GM12872 (cell line): ENCODE data around the gene APOA1.

Experiments
- CTCF ChIP-seq: IDR thresholded peaks from 3 replicates; pipeline ENCODE4 v1.5.1; 2011; ENCODE audit warnings: low read depth, mild to moderate bottlenecking, low read length, moderate library complexity; ENCODE audit not compliant: insufficient read depth

APOA1 gene

DNA sequence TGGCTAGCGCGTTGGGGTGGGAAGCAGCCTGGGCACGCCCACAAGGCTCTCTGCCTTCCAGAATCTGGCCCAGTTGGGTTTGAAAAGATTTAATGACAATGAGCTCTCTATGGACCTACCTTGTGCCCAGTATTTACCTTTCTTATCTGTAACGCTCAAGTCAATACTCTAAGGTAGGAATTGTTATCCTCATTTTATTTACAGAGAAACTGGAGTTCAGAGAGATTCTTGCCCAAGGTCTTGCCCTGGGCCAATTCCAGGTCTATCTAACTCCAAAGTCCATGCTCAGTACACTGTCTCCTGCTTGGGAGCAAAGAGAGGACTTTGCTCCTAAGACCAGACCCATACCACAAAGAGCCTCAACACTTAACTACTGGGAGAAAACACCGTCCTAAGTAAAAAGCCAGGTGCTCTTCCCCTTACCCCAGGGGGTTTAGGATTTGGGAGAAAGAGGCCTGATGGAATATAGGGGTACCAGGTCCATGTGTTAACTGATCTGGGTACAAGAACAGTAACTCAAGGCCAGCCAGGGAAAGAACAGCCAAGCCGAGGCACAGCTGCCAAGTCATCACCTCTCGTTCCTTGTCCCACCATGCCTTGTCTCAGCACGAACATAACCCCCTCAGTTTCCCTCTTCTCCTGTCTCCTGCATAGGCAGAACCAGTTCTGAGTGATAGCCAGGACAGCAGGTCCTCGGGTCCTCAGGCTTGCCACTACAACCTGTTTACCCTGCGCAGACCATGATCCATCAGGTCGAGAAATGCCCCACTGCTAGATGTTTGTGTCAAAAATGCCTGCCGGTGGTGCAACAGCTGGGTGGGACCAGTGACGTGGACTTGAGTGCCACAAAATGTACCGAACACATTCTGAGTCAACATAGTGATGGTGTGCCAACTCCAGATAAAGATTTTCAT is 28.9 kb downstream of the APOA1 start:
- no peak for TF ChIP-seq CTCF

DNA sequence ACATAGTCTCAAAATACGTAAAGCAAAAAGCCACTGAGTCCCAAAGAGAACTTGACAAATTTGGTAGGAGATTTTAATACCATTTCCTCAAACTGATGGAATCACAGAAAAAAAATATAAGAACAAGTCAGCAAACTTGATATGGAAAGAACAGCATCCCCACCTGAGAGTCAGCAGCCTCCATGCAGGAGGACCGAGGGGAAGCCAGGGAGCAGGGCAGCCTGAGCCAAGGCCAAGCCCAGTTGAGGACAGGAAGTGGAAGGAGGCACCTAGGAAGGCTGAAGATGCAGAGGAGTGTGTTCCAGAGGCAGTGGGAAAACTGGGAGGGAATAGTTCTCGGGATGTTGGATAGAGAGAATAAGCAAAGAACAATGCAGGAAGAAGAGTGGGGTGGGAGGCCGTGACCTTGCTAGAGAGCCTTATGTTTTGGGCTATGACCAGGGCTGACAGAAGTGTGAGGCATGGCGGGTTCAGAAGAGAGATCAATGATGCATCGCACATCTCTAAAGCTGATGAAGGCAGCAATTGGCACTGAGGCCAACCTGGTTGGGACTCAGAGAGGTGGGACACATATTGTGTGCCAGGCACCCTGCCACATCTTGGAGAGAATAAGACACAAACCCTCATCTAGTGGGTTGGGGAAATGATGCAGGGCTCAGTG is 29.7 kb downstream of the APOA1 start:
- TF ChIP-seq CTCF: no peak

- no peak for TF ChIP-seq CTCF
Measured at GRCh38 chr11:116804001-116804400, 33.4 kb downstream of the APOA1 start.

DNA sequence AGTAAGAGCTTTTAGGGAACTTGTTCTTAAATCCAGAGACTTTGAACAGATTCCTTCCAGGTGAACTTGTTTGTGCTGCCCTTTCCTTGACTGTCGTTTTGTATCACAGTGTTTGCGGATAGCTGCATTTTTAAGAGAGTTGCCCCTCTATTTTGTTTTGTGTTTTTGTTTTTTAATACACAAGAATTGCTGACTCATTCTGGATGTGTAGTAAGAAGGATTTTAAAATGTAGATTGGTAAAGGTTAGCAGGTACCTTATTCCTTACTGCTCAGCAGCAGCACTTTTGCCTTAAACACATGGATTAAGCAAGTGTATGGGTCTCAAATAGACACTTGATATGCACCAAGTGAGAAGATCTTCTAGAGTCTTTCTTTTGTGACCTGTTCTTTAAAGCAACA is 36.8 kb downstream of the APOA1 start:
- TF ChIP-seq CTCF: no peak

DNA sequence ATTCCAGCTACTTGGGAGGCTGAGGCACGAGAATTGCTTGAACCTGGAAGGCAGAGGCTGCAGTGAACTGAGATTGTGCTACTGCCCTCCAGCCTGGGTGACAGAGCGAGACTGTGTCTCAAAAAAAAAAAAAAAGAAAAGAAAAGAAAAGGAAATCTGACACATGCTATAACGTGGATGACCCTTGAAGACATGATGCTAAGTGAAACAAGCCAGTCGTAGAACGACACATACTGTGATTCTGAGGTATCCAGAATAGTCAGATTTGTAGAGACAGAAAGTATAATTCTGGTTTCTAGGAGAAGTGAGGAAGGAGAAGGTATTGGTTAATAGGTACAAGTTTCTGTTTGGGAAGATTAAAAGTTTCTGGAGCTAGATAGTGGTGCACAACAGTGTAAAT is 39.1 kb downstream of the APOA1 start:
- TF ChIP-seq CTCF: no peak

DNA sequence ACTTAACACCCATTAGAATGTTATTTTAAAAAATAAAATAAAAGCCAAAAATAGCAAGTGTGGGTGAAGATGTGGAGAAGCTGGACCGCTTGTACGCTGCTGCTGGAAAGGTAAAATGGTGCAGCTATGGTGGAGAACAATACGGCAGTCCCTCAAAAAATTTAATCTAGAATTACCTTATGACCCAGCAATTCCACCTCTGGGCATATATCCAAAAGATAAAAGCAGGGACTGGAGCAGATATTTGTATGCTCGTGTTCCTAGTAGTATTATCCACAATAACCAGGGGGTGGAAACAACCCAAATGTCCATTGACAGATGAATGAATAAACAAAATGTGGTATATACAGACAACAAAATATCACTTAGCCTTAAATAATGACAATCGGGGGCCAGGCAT is 39.6 kb downstream of the APOA1 start:
- no peak for TF ChIP-seq CTCF

DNA sequence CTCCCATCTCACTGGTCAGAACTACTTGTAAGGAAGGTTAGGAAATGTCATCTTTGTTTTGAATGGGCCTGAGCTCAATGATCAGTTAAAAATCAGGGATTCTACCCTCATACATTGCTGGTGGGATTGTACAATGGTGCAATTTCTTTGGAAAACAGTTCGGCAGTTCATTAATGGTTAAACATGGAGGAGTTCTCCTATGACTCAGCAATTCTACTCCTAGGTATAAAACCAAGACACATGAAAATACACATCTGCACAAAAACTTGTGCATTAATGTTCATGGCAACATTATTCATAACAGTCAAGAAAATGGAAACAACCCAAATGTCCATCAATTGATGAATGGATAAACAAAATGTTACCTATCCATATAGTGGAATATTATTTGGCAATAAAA is 40.9 kb downstream of the APOA1 start:
- no peak for TF ChIP-seq CTCF
